DMS 273 (cell line): Measurements from ENCODE around the gene AFF4.

ENCODE experiments used
- DNase-seq: peaks from one replicate; lab custom pipeline; 2025; ENCODE audit not compliant: unreplicated experiment; lab: John Stamatoyannopoulos, UW

Gene AFF4

DNA sequence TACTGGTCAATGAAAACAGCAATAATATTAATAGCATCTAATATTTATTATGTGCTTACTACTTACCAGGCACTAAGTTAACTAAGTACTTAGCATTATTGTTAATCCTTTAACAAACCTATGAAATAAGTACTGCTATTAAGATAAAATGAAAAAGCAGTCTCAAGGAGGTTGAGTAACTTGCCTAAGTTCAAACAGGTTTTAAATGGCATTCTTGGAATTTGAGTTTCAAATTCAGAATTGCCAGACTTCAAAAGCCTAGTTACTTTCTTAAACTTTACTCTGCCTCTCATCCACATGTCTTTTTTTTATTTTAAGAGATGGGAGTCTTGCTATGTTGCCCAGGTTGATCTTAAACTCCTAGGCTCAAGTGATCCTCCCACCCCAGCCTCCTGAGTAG, 73.9 kb downstream of the AFF4 start:
- DNase-seq: no peak

DNA sequence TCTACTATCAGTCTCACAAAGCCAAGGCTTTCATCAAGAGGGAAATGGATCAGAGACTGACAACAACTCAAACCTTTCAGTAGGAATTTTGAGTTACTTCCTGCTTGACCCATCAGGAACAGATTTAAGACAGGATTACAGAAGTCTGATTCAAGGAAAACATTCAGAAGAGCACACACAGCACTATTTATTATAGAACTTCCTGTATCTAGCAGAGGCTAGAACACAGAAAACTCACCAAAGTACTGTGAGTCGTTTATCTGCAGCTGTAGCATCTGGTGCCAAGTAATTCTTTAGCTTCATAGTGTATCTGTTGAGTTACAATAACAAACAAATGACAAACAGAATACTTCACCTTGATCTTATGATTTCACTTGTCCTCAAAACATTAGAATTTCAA, 76.2 kb downstream of the AFF4 start:
- no peak for DNase-seq

DNA sequence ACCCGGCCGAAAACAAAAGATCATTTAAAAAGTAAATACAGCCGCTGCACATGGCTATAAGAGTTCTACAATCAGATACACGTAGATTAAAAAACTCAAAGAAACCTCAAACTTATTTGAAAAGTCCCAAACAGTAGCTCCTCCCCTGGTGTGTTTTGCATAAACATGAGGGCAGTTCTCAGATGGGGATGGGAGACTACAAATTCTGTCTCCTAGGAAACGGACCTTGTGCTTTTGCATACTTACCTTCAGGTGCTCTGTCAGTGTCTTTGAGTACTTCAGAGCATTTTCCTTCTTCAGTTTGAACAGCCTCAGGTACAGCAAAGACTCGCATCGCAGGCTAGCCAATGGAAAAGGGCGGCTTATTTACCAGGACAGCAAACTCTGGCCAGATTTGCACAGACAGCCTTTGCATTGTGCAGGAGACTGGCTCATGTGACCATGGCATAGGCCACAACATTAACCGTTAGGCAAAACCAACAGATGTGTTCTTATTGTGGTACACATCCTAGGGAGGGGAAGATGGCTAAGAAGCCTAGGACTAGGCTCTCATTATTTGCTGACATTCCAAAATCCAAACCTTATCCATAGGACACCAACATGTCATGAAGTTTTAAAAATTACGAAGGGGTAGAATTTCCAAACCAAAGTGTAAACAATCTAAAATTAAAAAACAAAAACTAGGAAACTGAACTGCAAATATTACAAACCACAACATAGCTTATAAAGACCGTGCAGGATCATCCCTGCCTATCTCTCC, 77.2 kb downstream of the AFF4 start:
- no peak for DNase-seq

DNA sequence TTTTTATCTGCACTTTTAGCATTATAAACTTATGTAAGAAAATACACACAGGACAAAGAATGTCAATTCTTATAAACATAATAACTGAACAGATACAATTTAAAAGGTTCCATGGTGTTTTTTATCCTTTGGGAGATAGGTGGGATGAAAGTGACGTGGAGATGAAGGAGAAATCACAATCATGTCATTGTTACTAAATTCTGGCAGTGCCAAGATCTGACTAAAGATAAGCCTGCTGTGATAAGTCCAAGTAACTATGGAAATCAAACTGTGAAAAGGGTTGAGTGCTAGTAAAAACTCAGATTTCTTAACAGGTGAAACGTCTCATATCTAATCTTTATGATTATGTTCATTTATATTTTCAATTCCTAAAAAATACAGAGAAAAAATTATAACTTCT, 78.9 kb downstream of the AFF4 start:
- DNase-seq: no peak

DNA sequence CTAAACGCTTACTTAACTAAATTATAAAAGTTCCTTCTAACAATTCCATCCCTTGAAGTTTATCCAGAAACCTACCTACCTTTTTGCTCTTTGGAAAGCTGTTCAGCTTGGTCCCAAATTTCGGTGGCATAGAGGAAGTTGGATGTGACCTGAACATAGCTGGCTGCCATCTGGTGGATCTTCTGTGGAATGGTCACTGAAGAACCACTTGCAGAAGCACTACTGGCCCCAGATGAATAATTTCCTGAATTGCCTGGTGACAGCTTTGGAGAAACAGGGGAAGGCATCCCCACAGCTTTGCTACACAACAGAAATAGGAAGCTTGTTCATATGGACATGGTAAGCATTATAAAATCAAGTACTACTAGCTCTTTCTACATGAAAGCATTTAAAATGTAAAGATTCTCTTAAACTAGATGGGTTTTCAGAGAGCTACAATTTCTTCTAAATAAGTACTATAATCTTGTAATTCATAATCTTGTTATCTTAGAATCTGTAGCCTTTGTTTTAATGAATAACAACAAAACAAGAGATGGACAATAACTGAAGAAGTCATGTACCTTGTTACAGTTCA, 80.1 kb downstream of the AFF4 start:
- DNase-seq: peak; percentile 76

DNA sequence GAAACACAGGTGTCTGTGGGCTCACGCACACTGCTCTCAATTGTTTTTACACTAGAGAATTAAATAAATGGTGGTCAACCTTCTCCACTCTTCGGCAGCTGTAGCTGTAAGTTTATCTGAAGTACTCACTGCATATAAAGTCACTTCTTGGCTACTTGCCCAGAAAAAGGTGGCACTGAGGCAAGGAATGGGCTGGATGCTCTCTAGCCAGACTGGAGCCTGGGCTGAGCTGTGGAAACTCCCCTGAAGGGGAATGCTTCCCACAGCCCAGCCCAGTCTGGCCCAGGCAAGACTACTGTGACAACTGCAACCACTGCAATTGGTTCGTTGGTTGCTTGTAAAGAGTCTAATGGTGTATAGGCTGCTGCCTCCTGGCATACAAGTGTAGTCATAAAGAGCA, 85.5 kb downstream of the AFF4 start:
- peak; percentile 84 for DNase-seq

DNA sequence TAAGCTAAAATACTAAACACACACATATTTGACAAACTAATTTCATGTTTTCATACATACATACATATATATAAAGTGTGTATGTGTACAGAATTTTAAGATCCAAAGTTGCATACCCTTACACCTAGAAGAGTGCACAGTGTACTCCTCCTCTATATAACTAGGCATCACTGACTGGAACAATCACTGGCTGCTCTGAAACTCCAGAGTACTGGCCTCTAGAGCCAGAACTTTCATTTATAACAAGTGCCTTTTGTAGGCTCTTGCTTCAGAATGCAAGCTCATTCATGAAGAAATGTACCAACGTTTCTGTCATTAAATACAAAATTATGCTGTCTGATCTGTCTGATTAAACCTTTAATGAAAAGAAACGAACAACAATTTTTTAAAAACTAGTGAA, 86.0 kb downstream of the AFF4 start:
- no peak for DNase-seq

DNA sequence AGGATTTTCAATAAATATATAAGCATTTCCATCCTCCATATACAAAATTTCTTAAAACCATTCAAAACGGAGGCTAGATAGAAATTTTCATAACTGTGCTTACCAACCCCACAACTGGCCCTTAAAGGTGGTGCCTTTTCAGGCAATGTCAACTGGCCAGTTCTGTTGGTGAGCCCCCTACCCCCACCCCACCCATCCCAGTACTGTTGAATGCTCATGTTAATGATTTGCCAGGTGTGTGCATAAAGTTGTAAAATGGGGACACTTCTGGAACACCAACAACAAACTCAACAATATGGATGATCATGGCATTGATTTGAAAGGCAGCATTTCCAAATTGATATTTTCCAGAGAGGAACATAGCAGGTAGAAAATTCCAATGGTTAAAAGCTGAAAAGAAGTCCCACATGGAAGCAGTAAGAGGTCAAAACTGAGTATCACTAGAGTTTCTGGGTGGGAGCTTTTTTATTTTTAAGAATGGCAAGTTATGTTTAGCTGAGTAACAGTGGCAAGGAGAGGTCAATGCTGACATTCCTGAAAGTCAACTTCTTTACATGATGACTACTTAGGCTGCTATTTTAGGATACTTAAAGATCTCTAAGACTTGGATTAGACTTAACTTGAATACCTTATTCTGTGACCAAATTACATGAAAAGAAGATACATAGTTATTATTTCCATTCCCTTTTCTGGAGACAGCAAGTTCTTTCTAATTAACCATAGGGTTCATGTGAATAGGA, 87.2 kb downstream of the AFF4 start:
- DNase-seq: no peak

DNA sequence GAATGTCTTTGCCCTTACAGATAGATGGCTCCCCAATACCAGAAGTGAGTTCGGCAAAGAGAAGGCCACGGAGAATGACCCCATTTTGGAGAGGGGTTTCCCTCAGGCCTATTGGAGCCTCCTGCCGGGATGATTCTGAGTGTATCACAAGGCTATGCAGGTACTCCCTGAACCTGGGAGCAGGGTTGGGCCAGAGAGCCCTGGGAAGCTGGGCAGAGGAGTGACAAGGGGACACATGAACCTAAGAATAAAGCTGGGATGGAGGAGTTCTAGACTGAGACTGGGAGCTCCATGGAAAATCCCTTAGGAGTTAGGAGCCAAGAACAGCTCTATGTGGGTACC, 89.5 kb downstream of the AFF4 start:
- DNase-seq: no peak

DNA sequence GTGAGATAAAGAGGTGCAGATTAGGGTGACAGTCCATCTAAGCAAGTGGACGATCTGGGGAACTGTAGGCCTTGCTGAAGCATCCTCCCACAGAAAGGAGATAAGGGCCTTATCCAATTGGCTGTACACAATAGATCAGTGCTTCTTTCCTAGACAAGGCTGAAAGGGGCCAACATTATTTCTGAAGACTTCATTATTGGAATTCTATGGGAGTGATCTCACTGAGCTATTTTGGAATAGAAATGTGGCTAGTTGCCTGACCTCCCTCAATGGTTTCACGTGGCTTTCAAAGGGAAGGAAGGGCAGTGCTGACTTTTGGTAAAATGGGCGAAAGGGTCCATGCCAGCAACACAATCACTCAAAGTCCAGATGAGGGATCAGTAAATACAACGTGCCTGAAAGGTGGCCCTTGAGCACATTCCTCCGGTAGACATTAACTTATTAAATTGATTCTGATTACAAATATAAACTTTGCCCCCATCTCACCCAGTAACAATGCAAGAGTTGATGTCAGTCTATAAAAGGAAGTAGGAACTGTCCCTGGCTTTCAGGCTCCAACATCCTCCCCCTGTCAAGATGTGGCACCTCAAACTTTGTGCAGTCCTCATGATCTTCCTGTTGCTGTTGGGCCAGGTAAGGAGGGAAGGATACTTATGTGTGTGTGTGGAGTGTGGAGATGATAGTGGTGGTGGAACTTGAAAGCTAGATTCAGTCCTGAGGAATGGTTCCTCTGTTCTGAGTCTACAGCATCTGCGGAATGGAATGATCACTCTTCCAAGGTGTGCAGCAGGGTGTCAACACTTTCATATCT, 90.1 kb downstream of the AFF4 start, which contains the start of gene LEAP2:
Gene LEAP2 (plus strand): TSS at position 550 of the 811 bp plus-strand sequence. CDS start 27 bp downstream, at position 577.
- DNase-seq: no peak

DNA sequence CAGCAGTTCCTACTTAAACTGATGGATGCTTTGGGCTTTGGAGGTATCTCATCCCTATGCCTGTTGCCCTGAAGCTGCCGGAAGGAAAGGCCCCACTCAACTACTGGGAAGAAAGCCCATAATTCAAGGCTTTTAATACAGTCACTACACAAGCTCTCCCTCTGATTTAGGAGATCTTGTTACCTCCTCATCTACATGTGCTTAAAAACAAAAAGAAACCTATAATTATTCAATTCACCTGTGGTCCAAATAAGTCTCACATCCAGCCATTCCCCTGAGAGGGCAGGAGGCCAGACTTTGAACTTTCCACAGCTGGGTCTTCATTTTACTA, 90.7 kb downstream of the AFF4 start:
- no peak for DNase-seq

DNA sequence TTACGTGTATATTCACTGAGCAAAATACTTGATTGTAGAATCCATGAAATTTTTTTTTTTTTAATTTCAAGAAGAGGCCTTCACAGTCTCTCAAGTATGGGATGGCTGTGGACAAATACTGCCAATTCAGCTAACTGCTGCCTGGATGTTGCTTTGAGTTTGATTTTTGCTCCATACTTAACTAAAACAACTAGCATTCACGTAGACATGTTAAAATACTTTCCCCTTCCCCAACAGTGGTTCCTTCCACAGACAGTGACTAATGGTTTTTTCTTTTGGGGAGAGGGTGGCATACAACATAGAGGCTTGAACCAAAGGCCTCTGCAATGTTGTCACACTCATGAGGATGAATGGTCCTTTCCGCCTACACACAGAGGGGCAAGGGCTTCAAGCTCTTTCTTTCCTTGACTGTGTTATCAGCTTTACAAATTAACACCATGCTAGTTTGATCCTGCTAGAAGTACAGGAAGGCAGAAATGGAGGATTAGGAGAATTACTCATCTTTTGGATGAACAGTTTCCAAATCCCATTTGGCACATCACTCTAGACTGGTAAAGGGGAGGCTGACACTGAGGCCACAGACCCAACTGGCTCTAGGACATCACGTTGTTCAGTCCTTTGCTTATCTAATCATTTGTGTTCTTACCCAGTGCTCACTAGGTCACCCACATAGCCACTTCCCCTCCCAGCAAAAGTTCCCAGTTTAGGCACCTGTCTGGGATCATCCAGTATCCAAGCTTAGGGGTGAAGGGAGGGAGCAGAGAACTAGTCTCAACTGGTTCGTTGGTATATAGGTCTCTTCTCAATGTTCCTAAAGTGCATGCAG, 91.8 kb downstream of the AFF4 start:
- no peak for DNase-seq

DNA sequence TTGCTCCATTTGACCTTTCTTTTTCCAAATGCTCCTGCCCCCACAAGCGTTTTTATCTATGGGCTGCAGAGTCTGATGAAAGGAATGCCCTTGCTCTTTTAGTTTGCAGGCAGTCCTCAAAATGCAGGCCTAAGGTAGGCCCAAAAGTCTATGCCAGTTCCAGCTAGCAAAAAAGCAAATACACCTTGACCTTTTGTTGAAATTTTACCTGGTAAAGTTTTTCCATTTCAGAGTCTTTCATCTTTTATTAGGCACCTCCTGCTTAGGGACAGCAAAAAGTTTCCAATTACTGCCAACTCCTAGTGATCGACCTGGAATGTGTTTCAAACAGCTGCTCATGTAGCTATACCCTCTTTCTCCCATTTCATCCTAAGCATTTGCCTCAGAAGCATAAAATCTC, 92.6 kb downstream of the AFF4 start:
- no peak for DNase-seq

DNA sequence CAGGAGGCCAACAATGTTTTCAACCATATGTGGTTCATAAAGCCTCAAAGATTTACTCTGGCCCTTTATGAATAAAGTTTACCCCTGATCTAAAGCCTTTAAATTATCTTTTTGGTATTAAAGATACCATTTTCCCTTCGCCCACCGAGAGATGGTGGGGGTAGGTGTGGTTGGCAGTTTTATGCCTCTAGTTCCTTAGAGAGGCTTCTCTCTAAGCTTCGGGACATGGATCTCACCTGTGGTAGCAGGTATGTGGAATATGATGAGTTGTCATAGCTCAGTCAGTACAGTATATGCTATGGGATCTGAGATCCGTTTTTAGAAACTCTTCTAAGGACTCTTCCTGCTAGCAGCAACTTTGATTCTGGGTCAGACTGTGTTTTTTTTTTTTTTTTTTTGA, 94.7 kb downstream of the AFF4 start:
- no peak for DNase-seq

DNA sequence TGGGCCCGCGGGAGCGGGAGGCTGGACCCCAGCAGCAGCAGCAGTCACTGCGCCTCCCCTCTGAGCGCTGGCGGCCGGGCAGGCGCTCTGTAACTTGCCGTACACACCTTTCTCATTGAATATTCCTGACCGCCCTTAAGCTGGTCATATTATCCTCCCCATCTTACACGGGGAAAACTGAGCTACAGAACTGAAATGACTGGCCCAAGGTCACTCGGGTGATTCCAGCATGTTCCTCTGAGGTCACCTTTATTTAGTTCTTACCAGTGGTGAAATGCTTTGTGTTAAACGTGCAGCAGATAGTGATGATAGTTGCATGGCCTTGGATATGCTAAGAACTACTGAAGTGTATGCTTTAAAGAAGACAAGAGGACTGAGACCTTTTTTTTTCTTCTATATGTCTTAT, 96.4 kb downstream of the AFF4 start:
- no peak for DNase-seq

DNA sequence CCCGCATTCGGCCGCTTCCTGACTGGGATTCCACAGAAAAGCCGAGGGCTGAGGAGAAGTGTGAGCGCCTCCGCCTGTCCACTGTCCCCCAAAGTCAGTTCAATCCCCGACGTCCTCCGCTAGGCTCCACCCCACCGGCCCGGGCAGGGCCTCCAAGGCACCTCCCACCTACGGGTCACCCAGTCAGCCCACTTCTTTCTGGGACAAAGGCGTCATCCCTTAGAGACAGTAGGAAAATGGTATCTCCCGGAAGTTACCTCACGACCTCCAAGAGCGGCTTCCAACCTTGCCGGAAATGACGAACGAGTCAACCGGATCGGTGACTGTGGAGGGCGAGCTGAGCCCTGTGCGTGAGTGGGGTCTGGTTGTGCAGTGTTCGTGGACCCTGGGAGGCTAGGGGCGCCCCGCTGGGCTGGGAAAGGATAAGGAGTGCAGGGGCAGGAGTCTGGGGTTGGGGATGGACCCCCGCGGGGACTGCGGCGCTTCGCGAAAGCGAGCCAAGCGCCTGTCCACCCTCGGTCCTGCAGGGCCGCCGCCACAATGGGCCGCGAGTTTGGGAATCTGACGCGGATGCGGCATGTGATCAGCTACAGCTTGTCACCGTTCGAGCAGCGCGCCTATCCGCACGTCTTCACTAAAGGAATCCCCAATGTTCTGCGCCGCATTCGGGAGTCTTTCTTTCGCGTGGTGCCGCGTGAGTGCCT, 96.9 kb downstream of the AFF4 start, which contains the start of the genes GDF9 and UQCRQ:
Gene GDF9 (minus strand): TSS at position 128 of the 704 bp plus-strand sequence. CDS start 1,936 bp downstream, outside the sequence.
Gene UQCRQ (plus strand): TSS at position 301 of the 704 bp plus-strand sequence. CDS start 240 bp downstream, at position 541.
- DNase-seq: peak; percentile 100

DNA sequence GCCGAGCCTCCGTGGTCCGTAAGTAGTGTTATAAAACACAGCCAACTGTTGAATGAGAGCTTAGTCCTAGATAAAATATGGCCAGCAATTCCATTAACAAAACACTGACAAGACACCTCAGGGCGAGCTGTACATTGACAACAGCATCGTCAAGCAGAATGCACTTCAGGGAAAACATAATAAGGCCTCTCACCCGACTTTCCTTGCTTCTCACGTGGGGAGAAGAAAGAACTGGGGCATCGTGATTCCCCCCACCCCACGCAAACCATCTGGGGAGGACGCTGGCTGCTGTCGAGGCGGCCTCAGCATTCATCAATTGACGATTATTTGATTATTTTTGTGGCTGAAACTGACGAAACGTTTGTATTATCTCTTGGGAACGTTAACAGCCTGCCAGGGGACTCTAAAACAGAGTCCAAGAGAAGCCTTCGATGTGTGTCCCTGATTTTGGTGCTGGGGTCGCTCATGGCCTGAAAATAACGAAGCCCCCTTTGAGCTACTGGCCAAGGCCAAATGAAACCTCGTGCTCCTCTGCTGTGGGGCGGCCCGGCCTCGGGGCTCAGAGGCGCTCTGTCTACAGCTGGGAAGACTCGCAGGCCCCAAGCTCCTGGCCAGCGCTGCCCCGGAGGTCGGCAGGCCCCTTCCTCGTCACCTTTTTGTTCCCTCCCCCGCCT, 97.6 kb downstream of the AFF4 start:
- no peak for DNase-seq

DNA sequence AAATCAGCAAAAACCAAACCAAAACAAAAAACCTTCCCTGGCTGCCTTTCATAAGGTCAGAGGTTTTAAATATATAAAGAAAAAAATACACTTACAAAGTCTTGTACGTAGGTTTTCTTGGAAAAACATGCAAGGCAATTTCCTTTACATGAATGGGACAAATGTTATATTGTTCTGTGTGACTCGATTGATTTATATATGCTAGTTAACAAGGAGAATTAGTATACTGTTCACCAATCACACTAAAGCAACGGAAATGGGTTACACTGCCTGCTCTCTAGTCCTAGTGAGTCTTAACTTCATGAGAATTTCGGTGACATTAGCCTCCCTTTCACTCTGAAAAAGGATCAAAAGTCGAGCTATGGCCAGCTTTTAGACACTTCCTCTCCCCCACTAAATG, 102.7 kb downstream of the AFF4 start:
- DNase-seq: no peak

DNA sequence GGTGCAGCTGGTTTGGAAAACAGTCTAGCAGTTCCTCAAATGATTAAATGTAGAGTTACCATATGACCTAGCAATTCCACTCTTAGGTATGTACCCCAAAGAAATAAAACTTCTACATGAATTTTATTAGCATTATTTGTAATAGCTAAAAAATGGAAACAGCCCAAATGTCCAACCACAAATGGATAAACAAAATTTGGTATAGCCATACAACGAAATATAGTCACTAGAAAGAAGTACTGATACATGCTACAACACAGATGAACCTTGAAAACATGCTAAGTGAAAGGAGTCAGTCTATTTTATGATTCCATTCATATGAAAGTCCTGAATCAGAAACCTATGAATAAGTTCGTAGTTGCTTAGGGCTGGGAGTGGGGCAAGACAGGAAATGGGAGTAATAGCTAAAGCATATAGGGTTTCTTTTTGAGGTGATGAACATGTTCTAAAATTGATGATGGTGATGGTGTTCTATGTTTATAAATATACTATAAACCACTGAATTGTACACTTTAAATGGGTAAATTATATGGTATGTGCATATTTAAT, 103.5 kb downstream of the AFF4 start:
- DNase-seq: no peak
